Hepatocyte (in vitro differentiated cells): ENCODE data around the gene CEACAM21. TPM values are rescaled to one million over a fixed set of nuclear protein-coding genes. Genes with fewer than 3 reads are reported as not detected.

Source experiments
- DNase-seq: peaks from one replicate; pipeline ENCODE4 v3.0.0-alpha.2; 2016; ENCODE audit warnings: low spot score
- H2AFZ ChIP-seq: fragments of 200-600 bp; sonication (generic); 2 replicates; pipeline ENCODE4 v1.6.0; 2016; ENCODE audit warnings: antibody characterized with exemption, mild to moderate bottlenecking
- H3K27ac ChIP-seq: fragments of 200-600 bp; sonication (generic); 2 replicates; pipeline ENCODE4 v1.5.1; 2016; ENCODE audit warnings: mild to moderate bottlenecking
- H3K27me3 ChIP-seq: fragments of 200-600 bp; sonication (generic); 2 replicates; pipeline ENCODE4 v1.6.1; 2016
- H3K36me3 ChIP-seq: fragments of 200-600 bp; sonication (generic); replicated peaks from 2 replicates; pipeline ENCODE4 v1.5.1; 2016; ENCODE audit warnings: low read depth; ENCODE audit not compliant: insufficient read depth
- H3K4me1 ChIP-seq: fragments of 200-600 bp; sonication (generic); 2 replicates; pipeline ENCODE4 v1.5.1; 2016; ENCODE audit warnings: mild to moderate bottlenecking, moderate library complexity; ENCODE audit not compliant: insufficient read depth
- H3K4me2 ChIP-seq: fragments of 200-600 bp; sonication (generic); 2 replicates; pipeline ENCODE4 v1.6.0; 2016
- H3K4me3 ChIP-seq: fragments of 200-600 bp; sonication (generic); 2 replicates; pipeline ENCODE4 v1.5.1; 2016; ENCODE audit warnings: mild to moderate bottlenecking
- H3K79me2 ChIP-seq: fragments of 200-600 bp; sonication (generic); 2 replicates; pipeline ENCODE4 v1.6.0; 2017; ENCODE audit warnings: mild to moderate bottlenecking
- H3K9me2 ChIP-seq: fragments of 200-600 bp; sonication (generic); replicated peaks from 2 replicates; pipeline ENCODE4 v1.6.0; 2017; ENCODE audit warnings: mild to moderate bottlenecking; ENCODE audit not compliant: insufficient read depth
- H3K9me3 ChIP-seq: fragments of 200-600 bp; sonication (generic); 2 replicates; pipeline ENCODE4 v1.5.1; 2016; ENCODE audit warnings: low read depth, mild to moderate bottlenecking
- H4K20me1 ChIP-seq: fragments of 200-600 bp; sonication (generic); 2 replicates; pipeline ENCODE4 v1.6.0; 2016; ENCODE audit warnings: mild to moderate bottlenecking; ENCODE audit not compliant: insufficient read depth, poor library complexity, severe bottlenecking
- EZH2 ChIP-seq: fragments of 200-600 bp; sonication (generic); IDR thresholded peaks from 2 replicates; pipeline ENCODE4 v1.6.1; 2016; ENCODE audit warnings: antibody characterized with exemption, mild to moderate bottlenecking, borderline replicate concordance
- EZH2phosphoT487 ChIP-seq: fragments of 200-600 bp; sonication (generic); IDR thresholded peaks from one replicate; pipeline ENCODE4 v1.6.1; 2018; ENCODE audit warnings: antibody characterized with exemption, mild to moderate bottlenecking, low read depth, moderate library complexity; ENCODE audit not compliant: unreplicated experiment, severe bottlenecking
- WGBS: methylation state at CpG from one replicate; pipeline ENCODE4 v1.1.6; 2016; ENCODE audit warnings: low lambda C conversion rate; ENCODE audit errors: missing lambda C conversion rate; 5-methylcytosine and 5-hydroxymethylcytosine counted together
- polyA plus RNA-seq: library from polyadenylated mRNA; unstranded; fragments of >200 nt; fragmentation: Nextera tagmentation; extraction: Ambion mirVana; gene quantifications from 2 replicates; pipeline ENCODE4 v1.2.1, GENCODE V29; 2016
- total RNA-seq: library from RNA; depleted of rRNA; stranded (reverse); fragments of >200 nt; gene quantifications from 2 replicates; pipeline ENCODE4 v1.2.3, GENCODE V29; 2014
- TF ChIP-seq, protein P1 (sequence below): fragments of 200-600 bp; sonication (generic); IDR thresholded peaks from 2 replicates; pipeline ENCODE4 v1.5.1; 2016; ENCODE audit warnings: antibody characterized with exemption, mild to moderate bottlenecking; ENCODE audit not compliant: poor library complexity

The CEACAM21 gene
- total and polyA plus RNA-seq, 2 experiments from 2014 or later: 0.33 TPM; not detected in 1

DNA sequence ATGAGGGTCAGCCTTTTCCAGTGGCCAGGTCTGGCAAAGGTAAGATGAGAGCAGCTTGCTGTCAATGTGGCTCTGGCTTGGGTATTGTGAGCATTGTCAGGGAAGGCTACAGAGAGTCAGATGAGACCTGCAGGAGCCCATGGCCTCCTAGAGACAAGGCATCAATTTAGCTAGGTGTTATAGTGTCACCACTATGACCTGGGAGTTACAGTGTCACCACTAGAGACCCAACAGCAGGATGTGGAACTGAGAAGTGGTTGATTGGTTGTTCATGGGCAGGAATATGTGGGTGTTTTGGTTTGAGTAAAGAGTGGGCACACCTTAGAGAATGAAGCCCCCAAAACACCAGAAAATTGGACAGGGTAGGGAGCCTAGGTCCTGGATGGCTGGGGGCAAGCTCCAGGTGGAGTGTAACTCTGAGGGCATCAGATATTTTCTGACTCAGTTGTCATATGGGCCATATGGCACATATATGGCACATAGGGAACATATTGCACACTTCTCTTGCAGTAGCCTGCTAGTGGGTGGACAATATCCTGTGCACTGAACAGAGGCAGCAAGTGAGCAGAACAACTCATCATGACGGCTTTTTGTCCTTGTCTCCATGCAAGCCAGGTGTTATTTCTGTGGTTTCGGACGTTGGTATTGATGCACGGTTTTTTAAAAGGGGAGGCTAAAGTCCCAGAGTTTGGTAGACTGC, 46.3 kb upstream of the CEACAM21 start:
- no peaks in the 10 kb centered on the region for H3K4me1 ChIP-seq
- WGBS: 72% methylated on average over 4 of the region's 4 CpGs
- no peaks in the 10 kb centered on the region for H3K27me3 ChIP-seq
- no peak overlapping the region for H3K27ac ChIP-seq
- H3K4me3 ChIP-seq: no peak overlapping the region
- DNase-seq: no peak
- H3K9me2 ChIP-seq: no peaks in the 10 kb centered on the region
- H3K36me3 ChIP-seq: no peaks in the 10 kb centered on the region
- no peaks in the 10 kb centered on the region for H4K20me1 ChIP-seq
- TF ChIP-seq EZH2 (no peak), EZH2phosphoT487 (no peak)
- TF ChIP-seq, protein P1, sequence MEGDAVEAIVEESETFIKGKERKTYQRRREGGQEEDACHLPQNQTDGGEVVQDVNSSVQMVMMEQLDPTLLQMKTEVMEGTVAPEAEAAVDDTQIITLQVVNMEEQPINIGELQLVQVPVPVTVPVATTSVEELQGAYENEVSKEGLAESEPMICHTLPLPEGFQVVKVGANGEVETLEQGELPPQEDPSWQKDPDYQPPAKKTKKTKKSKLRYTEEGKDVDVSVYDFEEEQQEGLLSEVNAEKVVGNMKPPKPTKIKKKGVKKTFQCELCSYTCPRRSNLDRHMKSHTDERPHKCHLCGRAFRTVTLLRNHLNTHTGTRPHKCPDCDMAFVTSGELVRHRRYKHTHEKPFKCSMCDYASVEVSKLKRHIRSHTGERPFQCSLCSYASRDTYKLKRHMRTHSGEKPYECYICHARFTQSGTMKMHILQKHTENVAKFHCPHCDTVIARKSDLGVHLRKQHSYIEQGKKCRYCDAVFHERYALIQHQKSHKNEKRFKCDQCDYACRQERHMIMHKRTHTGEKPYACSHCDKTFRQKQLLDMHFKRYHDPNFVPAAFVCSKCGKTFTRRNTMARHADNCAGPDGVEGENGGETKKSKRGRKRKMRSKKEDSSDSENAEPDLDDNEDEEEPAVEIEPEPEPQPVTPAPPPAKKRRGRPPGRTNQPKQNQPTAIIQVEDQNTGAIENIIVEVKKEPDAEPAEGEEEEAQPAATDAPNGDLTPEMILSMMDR: no peak
- no peak overlapping the region for H2AFZ ChIP-seq
- no peaks in the 10 kb centered on the region for H3K79me2 ChIP-seq
- no peak overlapping the region for H3K4me2 ChIP-seq
- no peaks in the 10 kb centered on the region for H3K9me3 ChIP-seq

DNA sequence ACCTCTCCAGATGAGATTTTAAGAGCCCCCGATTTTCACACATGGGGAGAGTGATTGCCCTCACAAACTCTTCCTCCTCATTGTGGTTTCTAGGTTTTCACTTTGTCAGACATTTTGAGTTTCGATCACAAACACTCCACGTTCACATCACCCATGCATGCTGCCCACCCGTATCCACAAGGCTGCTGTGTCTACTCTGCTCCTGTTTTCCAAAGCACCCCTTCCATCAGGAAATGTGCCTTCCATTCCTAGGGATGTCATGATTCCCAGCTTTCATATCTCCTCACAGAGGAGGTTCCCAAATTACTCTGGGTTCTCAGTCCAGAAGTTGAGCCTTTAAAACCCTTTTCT, 45.8 kb upstream of the CEACAM21 start:
- Histone ChIP-seq H3K27ac (no peak overlapping the region), H3K4me1 (no peaks in the 10 kb centered on the region), H3K9me3 (no peaks in the 10 kb centered on the region), H3K27me3 (no peaks in the 10 kb centered on the region), H3K4me3 (no peak overlapping the region), H2AFZ (no peak overlapping the region), H3K9me2 (no peaks in the 10 kb centered on the region), H3K4me2 (no peak overlapping the region), H3K79me2 (no peaks in the 10 kb centered on the region), H3K36me3 (no peaks in the 10 kb centered on the region), H4K20me1 (no peaks in the 10 kb centered on the region)
- TF ChIP-seq EZH2phosphoT487 (no peak), EZH2 (no peak)
- TF ChIP-seq, protein P1: no peak
- WGBS: 67% methylated on average over 4 of the region's 4 CpGs
- DNase-seq: no peak

DNA sequence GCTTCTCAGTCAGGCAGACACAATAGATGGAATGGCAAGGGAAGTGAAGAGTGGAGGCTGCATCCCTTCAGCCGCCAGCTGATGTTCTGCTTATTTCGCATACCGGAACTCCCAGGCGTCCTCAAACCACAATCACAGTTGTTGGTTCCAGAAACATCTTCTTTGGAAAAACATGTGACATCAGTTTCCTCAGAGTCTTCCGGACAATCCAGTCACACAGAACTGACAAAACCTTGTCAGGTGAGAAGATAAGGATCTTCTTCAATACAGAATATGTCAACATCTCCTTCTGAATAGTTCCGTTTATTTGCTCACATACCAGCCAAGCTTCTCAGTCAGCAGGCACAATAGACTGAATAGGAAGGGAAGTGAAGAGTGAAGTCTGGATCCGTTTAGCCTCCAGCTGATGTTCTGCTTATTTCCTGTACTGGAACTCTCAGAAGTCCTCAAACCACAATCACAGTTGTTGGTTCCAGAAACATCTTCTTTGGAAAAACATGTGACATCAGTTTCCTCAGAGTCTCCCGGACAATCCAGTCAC, 45.1 kb upstream of the CEACAM21 start:
- Histone ChIP-seq H3K4me3 (no peak overlapping the region), H3K9me3 (no peaks in the 10 kb centered on the region), H4K20me1 (no peaks in the 10 kb centered on the region), H3K36me3 (no peaks in the 10 kb centered on the region), H3K4me1 (no peaks in the 10 kb centered on the region), H3K27ac (no peak overlapping the region), H2AFZ (no peak overlapping the region), H3K9me2 (no peaks in the 10 kb centered on the region), H3K27me3 (no peaks in the 10 kb centered on the region), H3K4me2 (no peak overlapping the region), H3K79me2 (no peaks in the 10 kb centered on the region)
- no peak for TF ChIP-seq EZH2
- TF ChIP-seq, protein P1: no peak
- TF ChIP-seq EZH2phosphoT487: no peak
- 87% methylated on average over 8 of the region's 8 CpGs for WGBS
- DNase-seq: no peak
